ENCODE data around the gene TIAL1.

Gene TIAL1

GRCh38 chr10:119575991-119576390, 20.8 kb downstream of the TIAL1 start:
- no peak overlapping the region for H3K4me2 ChIP-seq (ENCODE audit: low read depth, low read length, poor library complexity, severe bottlenecking)
- H3K9ac ChIP-seq (ENCODE audit: low read depth, low read length, poor library complexity, severe bottlenecking): no peak overlapping the region
- TF ChIP-seq EZH2phosphoT487 (IDR thresholded peaks at IDR 0.05; ENCODE audit: borderline replicate concordance) (no peak), CTCF (conservative IDR thresholded peaks at IDR 0.05; ENCODE audit: low read length) (no peak)
- no peaks in the 10 kb centered on the region for H3K27me3 ChIP-seq (ENCODE audit: insufficient read depth, low read length, poor library complexity, severe bottlenecking)
- 0 out of 2 replicates have a peak, but pooled peaks cover 2% of the 10 kb centered on the region for H3F3A ChIP-seq (ENCODE audit: low read depth)
- no peaks in the 10 kb centered on the region for H3K79me2 ChIP-seq (ENCODE audit: insufficient read depth, low read length)
- no peaks in the 10 kb centered on the region for H3K4me1 ChIP-seq (ENCODE audit: insufficient read depth, low read length, poor library complexity, severe bottlenecking)
- H3K9me3 ChIP-seq (ENCODE audit: insufficient read depth, low read depth, low read length): no peaks in the 10 kb centered on the region
- H3K4me3 ChIP-seq (ENCODE audit: low read length, poor library complexity, severe bottlenecking): no peak overlapping the region
- peaks cover 3% of the 10 kb centered on the region for H4K20me1 ChIP-seq (ENCODE audit: insufficient read depth, low read length, poor library complexity, severe bottlenecking)
- peaks cover 90% of the 10 kb centered on the region for H3K36me3 ChIP-seq (ENCODE audit: insufficient read depth, low read length)
- H3K9me2 ChIP-seq (replicated peaks; ENCODE audit: low read depth, low read length): no peaks in the 10 kb centered on the region
- no peak overlapping the region for H2AFZ ChIP-seq (ENCODE audit: low read length)

GRCh38 chr10:119575506-119575905, 21.3 kb downstream of the TIAL1 start:
- H3K9me3 ChIP-seq (ENCODE audit: insufficient read depth, low read depth, low read length): no peaks in the 10 kb centered on the region
- H4K20me1 ChIP-seq (ENCODE audit: insufficient read depth, low read length, poor library complexity, severe bottlenecking): no peaks in the 10 kb centered on the region
- no peaks in the 10 kb centered on the region for H3K9me2 ChIP-seq (replicated peaks; ENCODE audit: low read depth, low read length)
- no peak for TF ChIP-seq EZH2phosphoT487 (IDR thresholded peaks at IDR 0.05; ENCODE audit: borderline replicate concordance)
- TF ChIP-seq CTCF (conservative IDR thresholded peaks at IDR 0.05; ENCODE audit: low read length): no peak
- H3K36me3 ChIP-seq (ENCODE audit: insufficient read depth, low read length): peaks cover 85% of the 10 kb centered on the region
- H3K79me2 ChIP-seq (ENCODE audit: insufficient read depth, low read length): no peaks in the 10 kb centered on the region
- no peak overlapping the region for H3K4me2 ChIP-seq (ENCODE audit: low read depth, low read length, poor library complexity, severe bottlenecking)
- H3K4me1 ChIP-seq (ENCODE audit: insufficient read depth, low read length, poor library complexity, severe bottlenecking): no peaks in the 10 kb centered on the region
- no peak overlapping the region for H3K4me3 ChIP-seq (ENCODE audit: low read length, poor library complexity, severe bottlenecking)
- 0 out of 2 replicates have a peak, but pooled peaks cover 2% of the 10 kb centered on the region for H3F3A ChIP-seq (ENCODE audit: low read depth)
- H3K9ac ChIP-seq (ENCODE audit: low read depth, low read length, poor library complexity, severe bottlenecking): no peak overlapping the region
- H2AFZ ChIP-seq (ENCODE audit: low read length): no peak overlapping the region
- H3K27me3 ChIP-seq (ENCODE audit: insufficient read depth, low read length, poor library complexity, severe bottlenecking): no peaks in the 10 kb centered on the region

- Histone ChIP-seq H3K9me2 (replicated peaks; ENCODE audit: low read depth, low read length) (no peaks in the 10 kb centered on the region), H3K9ac (ENCODE audit: low read depth, low read length, poor library complexity, severe bottlenecking) (no peak overlapping the region), H3K79me2 (ENCODE audit: insufficient read depth, low read length) (no peaks in the 10 kb centered on the region), H3K4me1 (ENCODE audit: insufficient read depth, low read length, poor library complexity, severe bottlenecking) (no peaks in the 10 kb centered on the region), H3K4me3 (ENCODE audit: low read length, poor library complexity, severe bottlenecking) (no peak overlapping the region), H4K20me1 (ENCODE audit: insufficient read depth, low read length, poor library complexity, severe bottlenecking) (no peaks in the 10 kb centered on the region), H3K4me2 (ENCODE audit: low read depth, low read length, poor library complexity, severe bottlenecking) (no peak overlapping the region), H3K9me3 (ENCODE audit: insufficient read depth, low read depth, low read length) (no peaks in the 10 kb centered on the region), H3K27me3 (ENCODE audit: insufficient read depth, low read length, poor library complexity, severe bottlenecking) (no peaks in the 10 kb centered on the region), H2AFZ (ENCODE audit: low read length) (no peak overlapping the region), H3K36me3 (ENCODE audit: insufficient read depth, low read length) (peaks cover 12% of the 10 kb centered on the region; the same call in 1 of the 2 replicates), H3F3A (ENCODE audit: low read depth) (no peaks in the 10 kb centered on the region)
- no peak for TF ChIP-seq CTCF (conservative IDR thresholded peaks at IDR 0.05; ENCODE audit: low read length)
- TF ChIP-seq EZH2phosphoT487 (IDR thresholded peaks at IDR 0.05; ENCODE audit: borderline replicate concordance): no peak
Measured at GRCh38 chr10:119567978-119568377, 28.8 kb downstream of the TIAL1 start.

Measured in Loucy (cell line).